Psoas muscle (tissue), 8 donors: Measurements from ENCODE around the gene CHCHD2. TPM values are rescaled to one million over a fixed set of nuclear protein-coding genes. Genes with fewer than 3 reads are reported as not detected.
"Not testable (repeated sequence)": the region's sequence is repeated elsewhere in the genome, so short reads cannot be mapped to it uniquely, and the experiment has no call there.

Experiments used
- ATAC-seq, 4 donors: fragments of 200-7000 bp; cut with Tn5 transposase; one replicate each; pipeline ENCODE4 v1.9.1; 2020; ENCODE audit warnings: moderate library complexity in 3 of 4, mild to moderate bottlenecking in 2 of 4
- DNase-seq, 2 donors: peaks; one replicate each; pipeline ENCODE4 v3.0.0-alpha.2; 2020
- H3K27ac ChIP-seq: fragments of 200-600 bp; one replicate; pipeline ENCODE4 v1.8.0; 2022
- H3K27me3 ChIP-seq, 3 donors: fragments of 200-600 bp in 1 of 3; one replicate each; pipeline versions ENCODE4 v1.6.1 to v1.8.0; 2013 to 2022; ENCODE audit warnings: low read length in 2 of 3, mild to moderate bottlenecking in 2 of 3, moderate library complexity in 1 of 3; ENCODE audit not compliant: insufficient read depth in 3 of 3
- H3K36me3 ChIP-seq, 2 donors: fragments of 200-600 bp in 1 of 2; one replicate each; pipeline versions ENCODE4 v1.6.1 to v1.8.0; 2013 to 2022; ENCODE audit warnings: low read depth in 1 of 2, mild to moderate bottlenecking in 1 of 2, moderate library complexity in 1 of 2; ENCODE audit not compliant: insufficient read depth in 1 of 2
- H3K4me1 ChIP-seq: fragments of 200-600 bp; one replicate; pipeline ENCODE4 v1.8.0; 2022
- H3K4me3 ChIP-seq: fragments of 200-600 bp; one replicate; pipeline ENCODE4 v1.8.0; 2022; ENCODE audit warnings: mild to moderate bottlenecking
- H3K9me3 ChIP-seq: fragments of 200-600 bp; one replicate; pipeline ENCODE4 v1.8.0; 2022
- CTCF ChIP-seq: fragments of 200-600 bp; IDR thresholded peaks from one replicate; pipeline ENCODE4 v1.8.0; 2022; ENCODE audit warnings: antibody characterized with exemption
- WGBS, 3 donors: extraction: QIAGEN DNeasy Blood & Tissue Kit; methylation state at CpG; one replicate each; pipeline versions ENCODE4 v1.1.6 to v1.1.7; 2013; 5-methylcytosine and 5-hydroxymethylcytosine counted together
- intact Hi-C, 2 donors: fragments of 100-400 bp; cut with DNase I; formaldehyde crosslinking; loops; one replicate each; pipeline versions ENCODE4 v1.11.0 to v1.14.2; 2022
- polyA plus RNA-seq, 3 donors: library from polyadenylated mRNA; stranded (reverse); fragments of 200-250 nt; gene quantifications; one replicate each; pipeline ENCODE4 v1.2.3, GENCODE V29; 2013
- total RNA-seq, 4 donors: library from RNA; stranded (reverse); fragmentation: NEBNext Ultra II Directional in 2 of 4; extraction: Animal tissue kit (Norgen Biotek cat#: 25700) in 2 of 4; gene quantifications; one replicate each; pipeline versions ENCODE4 v1.2.1 to v1.2.4, GENCODE V29; 2021 to 2023
- donor health status: healthy with polysubstance abuse.
- donor health status: DM: no; HTN: no; CAD: no; lungs with moderate emphysema.
- donor health status: Bipolar disorder and iron deficiency.
- donor health status: healthy.
- donor health status: DM: yes; HTN: yes; CAD: no.
- donor health status: DM: no; HTN: no; CAD: no.
- donor health status: DM: no; HTN: no; CAD: no.
- donor health status: DM: yes; HTN: yes; CAD: no.

Gene CHCHD2
- total and polyA plus RNA-seq, 7 donors = 475 to 948 (median 571) TPM

DNA sequence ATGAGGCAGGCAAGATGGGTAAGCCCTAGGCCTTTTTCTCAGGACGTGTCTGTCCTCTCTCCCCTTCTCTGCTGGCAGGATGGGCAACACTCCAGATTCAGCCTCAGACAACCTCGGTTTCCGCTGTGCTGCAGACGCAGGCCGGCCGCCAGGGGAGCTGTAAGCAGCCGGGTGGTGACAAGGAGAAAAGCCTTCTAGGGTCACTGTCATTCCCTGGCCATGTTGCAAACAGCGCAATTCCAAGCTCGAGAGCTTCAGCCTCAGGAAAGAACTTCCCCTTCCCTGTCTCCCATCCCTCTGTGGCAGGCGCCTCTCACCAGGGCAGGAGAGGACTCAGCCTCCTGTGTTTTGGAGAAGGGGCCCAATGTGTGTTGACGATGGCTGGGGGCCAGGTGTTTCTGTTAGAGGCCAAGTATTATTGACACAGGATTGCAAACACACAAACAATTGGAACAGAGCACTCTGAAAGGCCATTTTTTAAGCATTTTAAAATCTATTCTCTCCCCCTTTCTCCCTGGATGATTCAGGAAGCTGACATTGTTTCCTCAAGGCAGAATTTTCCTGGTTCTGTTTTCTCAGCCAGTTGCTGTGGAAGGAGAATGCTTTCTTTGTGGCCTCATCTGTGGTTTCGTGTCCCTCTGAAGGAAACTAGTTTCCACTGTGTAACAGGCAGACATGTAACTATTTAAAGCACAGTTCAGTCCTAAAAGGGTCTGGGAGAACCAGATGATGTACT lies 26.7 kb downstream of the CHCHD2 start:
- H3K27me3 ChIP-seq = no peaks in the 10 kb centered on the region
- peaks cover 53% of the 10 kb centered on the region for H3K4me1 ChIP-seq
- peak; percentile 87 to 96 for DNase-seq
- H3K4me3 ChIP-seq = no peak overlapping the region
- peak; percentile 83 for TF ChIP-seq CTCF
- H3K27ac ChIP-seq = peak overlapping the region; percentile 74
- intact Hi-C loops = loop anchor here (2.0 to 10.0 kb wide), 4 partner anchors 13 to 645 kb away; partner anchors contain the start of genes PHKG1 (in 1 of the 2) and ZNF713 (in 1 of the 2)
- H3K9me3 ChIP-seq = no peaks in the 10 kb centered on the region
- ATAC-seq = peak; percentile 82 to 86 (median 82)
- 1 to 10% (median 9%) methylated on average over 12 of the region's 12 CpGs for WGBS, 3 donors
- peaks cover 0 to 21% of the 10 kb centered on the region in 2 donors for H3K36me3 ChIP-seq

- intact Hi-C loops = loop anchor here (2.0 to 10.0 kb wide), 4 partner anchors 15 to 643 kb away; partner anchors contain the start of genes PHKG1 (in 1 of the 2) and ZNF713 (in 1 of the 2)
- H3K27me3 ChIP-seq = no peaks in the 10 kb centered on the region
- ATAC-seq = no peak
- H3K36me3 ChIP-seq = peaks cover 0 to 27% of the 10 kb centered on the region in 2 donors
- H3K27ac ChIP-seq = peak overlapping the region; percentile 74
- no peak overlapping the region for H3K4me3 ChIP-seq
- DNase-seq = no peak
- WGBS, 3 donors = 72 to 82% (median 76%) methylated on average over 15 to 16 of the region's 16 CpGs
- H3K4me1 ChIP-seq = peaks cover 40% of the 10 kb centered on the region
- H3K9me3 ChIP-seq = no peaks in the 10 kb centered on the region
- no peak for TF ChIP-seq CTCF
Measured at GRCh38 chr7:56078196-56078595, 28.1 kb downstream of the CHCHD2 start.

- intact Hi-C loops = loop anchor here (2.0 to 10.0 kb wide), 4 partner anchors 15 to 643 kb away; partner anchors contain the start of genes PHKG1 (in 1 of the 2) and ZNF713 (in 1 of the 2)
- WGBS, 3 donors = 80 to 97% (median 85%) methylated on average over 3 of the region's 3 CpGs
- no peak for DNase-seq
- H3K27ac ChIP-seq = peak overlapping the region; percentile 74
- no peak overlapping the region for H3K4me3 ChIP-seq
- no peaks in the 10 kb centered on the region for H3K27me3 ChIP-seq
- H3K36me3 ChIP-seq = peaks cover 0 to 32% of the 10 kb centered on the region in 2 donors
- ATAC-seq = no peak
- TF ChIP-seq CTCF = no peak
- H3K4me1 ChIP-seq = peaks cover 35% of the 10 kb centered on the region
- H3K9me3 ChIP-seq = no peaks in the 10 kb centered on the region
Measured at GRCh38 chr7:56077681-56078080, 28.6 kb downstream of the CHCHD2 start.

- Histone ChIP-seq H3K36me3 (peaks cover 5 to 52% of the 10 kb centered on the region in 2 donors), H3K27ac (peak overlapping the region; percentile 27)
- peak; percentile 87 for TF ChIP-seq CTCF
Measured at GRCh38 chr7:56074371-56074791, 31.9 kb downstream of the CHCHD2 start.

GRCh38 chr7:56066376-56066775 lies 39.9 kb downstream of the CHCHD2 start:
- not testable (repeated sequence) for H3K27me3 ChIP-seq, H3K4me1 ChIP-seq, H3K4me3 ChIP-seq, DNase-seq, ATAC-seq, H3K27ac ChIP-seq, H3K9me3 ChIP-seq
- intact Hi-C loops = loop anchor here in 1 of 2 donors (2.0 kb wide), 1 partner anchor 34 kb away; no protein-coding TSS in a partner anchor
- H3K36me3 ChIP-seq = peaks cover 5 to 67% of the 10 kb centered on the region in 2 donors
- 95 to 97% (median 96%) methylated on average over 13 of the region's 13 CpGs for WGBS, 3 donors

More at GRCh38 chr7:56074371-56074791, 31.9 kb downstream of the CHCHD2 start:
- Histone ChIP-seq H3K4me1 (peaks cover 12% of the 10 kb centered on the region), H3K9me3 (no peaks in the 10 kb centered on the region), H3K27me3 (no peaks in the 10 kb centered on the region), H3K4me3 (no peak overlapping the region)
- DNase-seq (peak; percentile 79 to 89), ATAC-seq (peak; percentile 85 to 91 (median 88))
- WGBS, 3 donors = 10 to 16% (median 11%) methylated on average over 19 of the region's 19 CpGs
- intact Hi-C loops = loop anchor here (1.0 to 10.0 kb wide), 5 partner anchors 70 to 640 kb away; partner anchors contain the start of gene ZNF713 (in 1 of the 2)
